Heart left ventricle (tissue), 13 donors: ENCODE data around the gene LINC01488.

Experiments used
- POLR2A ChIP-seq, 2 donors: fragments of 450-650 bp; IDR thresholded peaks; one replicate each; pipeline ENCODE4 v1.6.1; 2017; ENCODE audit warnings: antibody characterized with exemption in 2 of 2, mild to moderate bottlenecking in 2 of 2, moderate library complexity in 2 of 2
- TF ChIP-seq, protein P1 (sequence below), 12 donors: fragments of 200-600 bp; sonication (generic) in 4 of 12; IDR thresholded peaks; one replicate each; pipeline versions ENCODE4 v1.5.0 to v1.8.0; 2018 to 2022; ENCODE audit warnings: antibody characterized with exemption in 12 of 12, mild to moderate bottlenecking in 5 of 12
- donor health status: ischemic (EF 13 %, LVEDD 7.1; RV severe dilation, severe dysfunction).
- donor health status: DM: no; HTN: yes; CAD: no.
- donor health status: DM: no; HTN: no; CAD: no.
- donor health status: ischemic (EF 25% LVEDD 6.9; RV normal size, moderate dysfunction).
- donor health status: ischemic (EF 25% LVEDD 5.7; RV mildly dilated, moderate dysfunction).
- donor health status: ischemic (EF 35%, LVEDD 5.7; RV mildly dilated, moderate dysfunction).
- donor health status: nonischemic (EF 11% LVEDD 7.7; RV severe dilation, severe dysfunction).
- donor health status: DM: yes; HTN: yes; CAD: no.
- donor health status: PGD.
- donor health status: ischemic (EF 29% LVEDD 5.4; RV normal size, mild dysfunction).
- donor health status: nonischemic (EF 23%, LVEDD 6.1; RV moderate dilation, normal function).

DNA sequence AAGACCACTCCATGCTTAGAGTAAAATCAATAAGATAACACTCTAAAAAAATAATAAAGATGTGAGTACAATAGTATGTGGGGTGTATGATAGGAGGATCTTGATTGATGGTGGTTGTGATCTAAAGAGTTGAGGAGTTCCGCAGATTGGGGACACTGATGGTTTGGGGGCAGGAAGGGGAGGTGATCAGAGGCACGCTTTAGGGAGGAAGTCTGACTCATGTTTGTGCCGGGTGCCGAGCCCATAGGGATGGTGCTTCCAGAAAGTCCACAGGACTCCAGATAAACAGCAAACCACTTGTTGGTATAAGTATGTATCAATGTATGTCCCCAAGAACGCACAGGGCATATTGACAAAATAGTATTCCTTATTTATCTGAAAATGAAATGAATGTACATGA lies 27.5 kb downstream of the LINC01488 start:
- TF ChIP-seq, protein P1, sequence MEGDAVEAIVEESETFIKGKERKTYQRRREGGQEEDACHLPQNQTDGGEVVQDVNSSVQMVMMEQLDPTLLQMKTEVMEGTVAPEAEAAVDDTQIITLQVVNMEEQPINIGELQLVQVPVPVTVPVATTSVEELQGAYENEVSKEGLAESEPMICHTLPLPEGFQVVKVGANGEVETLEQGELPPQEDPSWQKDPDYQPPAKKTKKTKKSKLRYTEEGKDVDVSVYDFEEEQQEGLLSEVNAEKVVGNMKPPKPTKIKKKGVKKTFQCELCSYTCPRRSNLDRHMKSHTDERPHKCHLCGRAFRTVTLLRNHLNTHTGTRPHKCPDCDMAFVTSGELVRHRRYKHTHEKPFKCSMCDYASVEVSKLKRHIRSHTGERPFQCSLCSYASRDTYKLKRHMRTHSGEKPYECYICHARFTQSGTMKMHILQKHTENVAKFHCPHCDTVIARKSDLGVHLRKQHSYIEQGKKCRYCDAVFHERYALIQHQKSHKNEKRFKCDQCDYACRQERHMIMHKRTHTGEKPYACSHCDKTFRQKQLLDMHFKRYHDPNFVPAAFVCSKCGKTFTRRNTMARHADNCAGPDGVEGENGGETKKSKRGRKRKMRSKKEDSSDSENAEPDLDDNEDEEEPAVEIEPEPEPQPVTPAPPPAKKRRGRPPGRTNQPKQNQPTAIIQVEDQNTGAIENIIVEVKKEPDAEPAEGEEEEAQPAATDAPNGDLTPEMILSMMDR (IDR thresholded peaks at IDR 0.05): no peak
- TF ChIP-seq POLR2A (IDR thresholded peaks at IDR 0.05): no peak
